Measurements from ENCODE around the gene KIDINS220.

Gene KIDINS220

GRCh38 chr2:8680822-8681760, 156.3 kb downstream of the KIDINS220 start:
- H3K4me3 ChIP-seq (ENCODE audit: low read depth, low read length) = peak overlapping the region; percentile 49
- DNase-seq (ENCODE audit: low read depth) = peak; percentile 65

- peak overlapping the region; percentile 55 for H3K4me3 ChIP-seq (ENCODE audit: low read depth, low read length)
- no peak for DNase-seq (ENCODE audit: low read depth)
Measured at GRCh38 chr2:8679827-8680731, 157.3 kb downstream of the KIDINS220 start.

- no peak for DNase-seq (ENCODE audit: low read depth)
Measured at GRCh38 chr2:8679567-8679826, 157.9 kb downstream of the KIDINS220 start.

More at GRCh38 chr2:8679567-8679826, 157.9 kb downstream of the KIDINS220 start:
- H3K4me3 ChIP-seq (ENCODE audit: low read depth, low read length) = peak overlapping the region; percentile 55
